ENCODE measurements around the gene IFT122.

The IFT122 gene

GRCh38 chr3:129404130-129404529 is 35.9 kb upstream of the IFT122 start:
- Histone ChIP-seq H2BK5ac (ENCODE audit: low read depth, low read length, poor library complexity) (no peak overlapping the region), H3K14ac (ENCODE audit: low read length) (no peak overlapping the region), H3K4me3 (ENCODE audit: low read depth, low read length) (no peak overlapping the region), H2BK120ac (ENCODE audit: insufficient read depth, low read length, poor library complexity) (no peak overlapping the region), H3K23ac (ENCODE audit: low read length) (no peak overlapping the region), H3K79me1 (ENCODE audit: low read length) (peaks cover under 1% of the 10 kb centered on the region), H2AFZ (ENCODE audit: insufficient read depth, low read length, poor library complexity) (no peak overlapping the region), H3K4me2 (ENCODE audit: low read length) (no peak overlapping the region), H2BK12ac (ENCODE audit: low read length) (no peak overlapping the region), H4K12ac (ENCODE audit: low read depth, low read length) (no peak overlapping the region), H3K4ac (ENCODE audit: low read depth, low read length) (no peak overlapping the region), H3K18ac (ENCODE audit: low read length) (no peak overlapping the region), H4K8ac (ENCODE audit: low read depth, low read length) (no peak overlapping the region), H3K27ac (ENCODE audit: low read depth, low read length) (no peak overlapping the region), H3K36me3 (ENCODE audit: control insufficient read depth in 1 of 2, insufficient read depth in 2 of 2, low read length in 2 of 2) (no peaks in the 10 kb centered on the region), H3K9ac (ENCODE audit: low read length) (no peak overlapping the region), H3K4me1 (ENCODE audit: control insufficient read depth in 1 of 2, insufficient read depth in 2 of 2, low read length in 2 of 2) (no peaks in the 10 kb centered on the region), H3K27me3 (ENCODE audit: insufficient read depth, low read length) (no peaks in the 10 kb centered on the region), H3K9me3 (ENCODE audit: insufficient read depth, low read depth, low read length) (peaks cover 1% of the 10 kb centered on the region), H3K79me2 (ENCODE audit: control insufficient read depth, insufficient read depth, low read length, poor library complexity) (peaks cover under 1% of the 10 kb centered on the region), H4K91ac (ENCODE audit: low read depth, low read length) (no peak overlapping the region), H2AK5ac (ENCODE audit: low read length) (no peak overlapping the region)
- no peak for DNase-seq
- no CpG with 5 or more reads among the region's 8 CpGs for WGBS (ENCODE audit: extremely low coverage, insufficient coverage, insufficient read length)

- H2BK12ac ChIP-seq (ENCODE audit: low read length) = no peak overlapping the region
- H3K79me1 ChIP-seq (ENCODE audit: low read length) = no peaks in the 10 kb centered on the region
- no peak overlapping the region for H2AFZ ChIP-seq (ENCODE audit: insufficient read depth, low read length, poor library complexity)
- no peak overlapping the region for H4K12ac ChIP-seq (ENCODE audit: low read depth, low read length)
- H3K9me3 ChIP-seq (ENCODE audit: insufficient read depth, low read depth, low read length) = peaks cover 1% of the 10 kb centered on the region
- DNase-seq = no peak
- H3K23ac ChIP-seq (ENCODE audit: low read length) = no peak overlapping the region
- WGBS (ENCODE audit: extremely low coverage, insufficient coverage, insufficient read length) = no CpG with 5 or more reads among the region's 5 CpGs
- no peak overlapping the region for H4K8ac ChIP-seq (ENCODE audit: low read depth, low read length)
- H3K4me2 ChIP-seq (ENCODE audit: low read length) = no peak overlapping the region
- H3K4ac ChIP-seq (ENCODE audit: low read depth, low read length) = no peak overlapping the region
- no peak overlapping the region for H3K14ac ChIP-seq (ENCODE audit: low read length)
- no peaks in the 10 kb centered on the region for H3K4me1 ChIP-seq (ENCODE audit: control insufficient read depth in 1 of 2, insufficient read depth in 2 of 2, low read length in 2 of 2)
- no peak overlapping the region for H3K9ac ChIP-seq (ENCODE audit: low read length)
- H2BK5ac ChIP-seq (ENCODE audit: low read depth, low read length, poor library complexity) = no peak overlapping the region
- no peak overlapping the region for H4K91ac ChIP-seq (ENCODE audit: low read depth, low read length)
- H2AK5ac ChIP-seq (ENCODE audit: low read length) = no peak overlapping the region
- no peaks in the 10 kb centered on the region for H3K79me2 ChIP-seq (ENCODE audit: control insufficient read depth, insufficient read depth, low read length, poor library complexity)
- no peaks in the 10 kb centered on the region for H3K27me3 ChIP-seq (ENCODE audit: insufficient read depth, low read length)
- H3K4me3 ChIP-seq (ENCODE audit: low read depth, low read length) = no peak overlapping the region
- no peak overlapping the region for H2BK120ac ChIP-seq (ENCODE audit: insufficient read depth, low read length, poor library complexity)
- H3K36me3 ChIP-seq (ENCODE audit: control insufficient read depth in 1 of 2, insufficient read depth in 2 of 2, low read length in 2 of 2) = no peaks in the 10 kb centered on the region
- no peak overlapping the region for H3K27ac ChIP-seq (ENCODE audit: low read depth, low read length)
- no peak overlapping the region for H3K18ac ChIP-seq (ENCODE audit: low read length)
Measured at GRCh38 chr3:129404610-129405009, 35.4 kb upstream of the IFT122 start.

- WGBS (ENCODE audit: extremely low coverage, insufficient coverage, insufficient read length) = no CpG with 5 or more reads among the region's 2 CpGs
- no peaks in the 10 kb centered on the region for H3K4me1 ChIP-seq (ENCODE audit: control insufficient read depth in 1 of 2, insufficient read depth in 2 of 2, low read length in 2 of 2)
Measured at GRCh38 chr3:129409541-129409940, 30.5 kb upstream of the IFT122 start.

GRCh38 chr3:129410971-129411370 is 29.1 kb upstream of the IFT122 start:
- Histone ChIP-seq H2AFZ (ENCODE audit: insufficient read depth, low read length, poor library complexity) (no peak overlapping the region), H2BK5ac (ENCODE audit: low read depth, low read length, poor library complexity) (no peak overlapping the region), H3K79me1 (ENCODE audit: low read length) (no peaks in the 10 kb centered on the region), H3K18ac (ENCODE audit: low read length) (no peak overlapping the region), H3K36me3 (ENCODE audit: control insufficient read depth in 1 of 2, insufficient read depth in 2 of 2, low read length in 2 of 2) (no peaks in the 10 kb centered on the region), H2BK12ac (ENCODE audit: low read length) (no peak overlapping the region), H3K14ac (ENCODE audit: low read length) (no peak overlapping the region), H3K4ac (ENCODE audit: low read depth, low read length) (no peak overlapping the region), H3K4me2 (ENCODE audit: low read length) (no peak overlapping the region), H2AK5ac (ENCODE audit: low read length) (no peak overlapping the region), H3K27ac (ENCODE audit: low read depth, low read length) (no peak overlapping the region), H4K8ac (ENCODE audit: low read depth, low read length) (no peak overlapping the region), H3K9me3 (ENCODE audit: insufficient read depth, low read depth, low read length) (peaks cover 1% of the 10 kb centered on the region), H3K27me3 (ENCODE audit: insufficient read depth, low read length) (no peaks in the 10 kb centered on the region), H3K23ac (ENCODE audit: low read length) (no peak overlapping the region), H3K79me2 (ENCODE audit: control insufficient read depth, insufficient read depth, low read length, poor library complexity) (no peaks in the 10 kb centered on the region), H3K4me1 (ENCODE audit: control insufficient read depth in 1 of 2, insufficient read depth in 2 of 2, low read length in 2 of 2) (no peaks in the 10 kb centered on the region), H3K9ac (ENCODE audit: low read length) (no peak overlapping the region), H3K4me3 (ENCODE audit: low read depth, low read length) (no peak overlapping the region), H4K12ac (ENCODE audit: low read depth, low read length) (no peak overlapping the region), H2BK120ac (ENCODE audit: insufficient read depth, low read length, poor library complexity) (no peak overlapping the region), H4K91ac (ENCODE audit: low read depth, low read length) (no peak overlapping the region)
- WGBS (ENCODE audit: extremely low coverage, insufficient coverage, insufficient read length) = no CpG with 5 or more reads among the region's 17 CpGs
- no peak for DNase-seq

More at GRCh38 chr3:129409541-129409940, 30.5 kb upstream of the IFT122 start:
- no peak overlapping the region for H4K8ac ChIP-seq (ENCODE audit: low read depth, low read length)
- no peak overlapping the region for H4K91ac ChIP-seq (ENCODE audit: low read depth, low read length)
- no peaks in the 10 kb centered on the region for H3K27me3 ChIP-seq (ENCODE audit: insufficient read depth, low read length)
- peaks cover 1% of the 10 kb centered on the region for H3K9me3 ChIP-seq (ENCODE audit: insufficient read depth, low read depth, low read length)
- H3K27ac ChIP-seq (ENCODE audit: low read depth, low read length) = no peak overlapping the region
- H2BK12ac ChIP-seq (ENCODE audit: low read length) = no peak overlapping the region
- no peak for DNase-seq
- H3K9ac ChIP-seq (ENCODE audit: low read length) = no peak overlapping the region
- no peaks in the 10 kb centered on the region for H3K36me3 ChIP-seq (ENCODE audit: control insufficient read depth in 1 of 2, insufficient read depth in 2 of 2, low read length in 2 of 2)
- no peak overlapping the region for H3K4me2 ChIP-seq (ENCODE audit: low read length)
- H3K79me2 ChIP-seq (ENCODE audit: control insufficient read depth, insufficient read depth, low read length, poor library complexity) = no peaks in the 10 kb centered on the region
- no peak overlapping the region for H3K23ac ChIP-seq (ENCODE audit: low read length)
- no peak overlapping the region for H3K14ac ChIP-seq (ENCODE audit: low read length)
- H2AFZ ChIP-seq (ENCODE audit: insufficient read depth, low read length, poor library complexity) = no peak overlapping the region
- no peak overlapping the region for H3K18ac ChIP-seq (ENCODE audit: low read length)
- H3K4ac ChIP-seq (ENCODE audit: low read depth, low read length) = no peak overlapping the region
- no peak overlapping the region for H3K4me3 ChIP-seq (ENCODE audit: low read depth, low read length)
- no peak overlapping the region for H2BK5ac ChIP-seq (ENCODE audit: low read depth, low read length, poor library complexity)
- H3K79me1 ChIP-seq (ENCODE audit: low read length) = no peaks in the 10 kb centered on the region
- no peak overlapping the region for H4K12ac ChIP-seq (ENCODE audit: low read depth, low read length)
- H2BK120ac ChIP-seq (ENCODE audit: insufficient read depth, low read length, poor library complexity) = no peak overlapping the region
- H2AK5ac ChIP-seq (ENCODE audit: low read length) = no peak overlapping the region

Data from trophoblast cell (in vitro differentiated cells and primary cell).